GM12874 (cell line): ENCODE data around the gene GALNT10.

Experiments used
- CTCF ChIP-seq: IDR thresholded peaks from 2 replicates; pipeline ENCODE4 v1.5.1; 2011; ENCODE audit warnings: low read depth, mild to moderate bottlenecking, control low read depth, low read length, moderate library complexity; ENCODE audit not compliant: insufficient read depth

The GALNT10 gene

GRCh38 chr5:154240595-154240994 lies 50.1 kb downstream of the GALNT10 start:
- no peak for TF ChIP-seq CTCF

GRCh38 chr5:154241021-154241420 lies 50.5 kb downstream of the GALNT10 start:
- no peak for TF ChIP-seq CTCF

- TF ChIP-seq CTCF = no peak
Observed at GRCh38 chr5:154242442-154242841, 51.9 kb downstream of the GALNT10 start.

- no peak for TF ChIP-seq CTCF
Observed at GRCh38 chr5:154242964-154243376, 52.4 kb downstream of the GALNT10 start.

- TF ChIP-seq CTCF = no peak
Observed at GRCh38 chr5:154243736-154244135, 53.2 kb downstream of the GALNT10 start.

- TF ChIP-seq CTCF = no peak
Observed at GRCh38 chr5:154244476-154244875, 53.9 kb downstream of the GALNT10 start.

GRCh38 chr5:154248691-154249090 lies 58.2 kb downstream of the GALNT10 start:
- TF ChIP-seq CTCF = no peak

- TF ChIP-seq CTCF = no peak
Observed at GRCh38 chr5:154249826-154250225, 59.3 kb downstream of the GALNT10 start.
